Thymus (tissue), 2 donors: ENCODE data around the gene HS6ST1. TPM values are rescaled to one million over a fixed set of nuclear protein-coding genes. Genes with fewer than 3 reads are reported as not detected.

Experiments
- polyA plus RNA-seq: library from polyadenylated mRNA; stranded (reverse); fragments of 200-250 nt; gene quantifications from one replicate; pipeline ENCODE4 v1.2.3, GENCODE V29; 2013
- total RNA-seq: library from RNA; stranded (reverse); fragments of 120-200 nt; gene quantifications from one replicate; pipeline ENCODE4 v1.2.4, GENCODE V29; 2013
- donor health status: healthy.

HS6ST1 gene
- total and polyA plus RNA-seq, 2 donors = 20.0 to 35.2 TPM

Other genes starting within 250 kb of the HS6ST1 start
- gene UGGT1, start 227.7 kb downstream of the HS6ST1 start, total RNA-seq = 35.0 TPM
- 10.4 TPM for gene UGGT1, start 227.7 kb downstream of the HS6ST1 start, polyA plus RNA-seq